PFSK-1 (cell line): ENCODE results near the gene EPHB6.

Experiments
- FOXP2 ChIP-seq: optimal IDR thresholded peaks from 2 replicates; pipeline ENCODE3; 2011; ENCODE audit warnings: borderline replicate concordance, control low read depth, inconsistent platforms; ENCODE audit not compliant: insufficient read depth; ENCODE audit errors: extremely low read length, extremely low read depth
- POLR2AphosphoS5 ChIP-seq: IDR thresholded peaks from 2 replicates; pipeline ENCODE4 v1.6.1; 2012; ENCODE audit warnings: low read depth, mild to moderate bottlenecking, control low read depth, low read length, moderate library complexity
- SIN3A ChIP-seq: IDR thresholded peaks from 2 replicates; pipeline ENCODE4 v1.6.1; 2012; ENCODE audit warnings: mild to moderate bottlenecking, low read length, moderate library complexity, borderline replicate concordance; ENCODE audit not compliant: insufficient read depth
- TAF1 ChIP-seq: IDR thresholded peaks from 2 replicates; pipeline ENCODE4 v1.6.1; 2012; ENCODE audit warnings: low read length, control low read depth, borderline replicate concordance; ENCODE audit not compliant: insufficient read depth
- TF ChIP-seq, protein P1 (sequence below), 2 experiments: IDR thresholded peaks; 2 replicates each; pipeline versions ENCODE4 v1.6.1 to v1.8.0; 2011 to 2012; ENCODE audit warnings: low read depth in 2 of 2, low read length in 2 of 2, control low read depth in 1 of 2, inconsistent platforms in 1 of 2, mild to moderate bottlenecking in 1 of 2, moderate library complexity in 1 of 2; ENCODE audit not compliant: insufficient read depth in 1 of 2

The EPHB6 gene

GRCh38 chr7:142897691-142898090 is 42.8 kb downstream of the EPHB6 start:
- TF ChIP-seq FOXP2: no peak
- no peak for TF ChIP-seq TAF1
- no peak for TF ChIP-seq SIN3A
- TF ChIP-seq, protein P1, sequence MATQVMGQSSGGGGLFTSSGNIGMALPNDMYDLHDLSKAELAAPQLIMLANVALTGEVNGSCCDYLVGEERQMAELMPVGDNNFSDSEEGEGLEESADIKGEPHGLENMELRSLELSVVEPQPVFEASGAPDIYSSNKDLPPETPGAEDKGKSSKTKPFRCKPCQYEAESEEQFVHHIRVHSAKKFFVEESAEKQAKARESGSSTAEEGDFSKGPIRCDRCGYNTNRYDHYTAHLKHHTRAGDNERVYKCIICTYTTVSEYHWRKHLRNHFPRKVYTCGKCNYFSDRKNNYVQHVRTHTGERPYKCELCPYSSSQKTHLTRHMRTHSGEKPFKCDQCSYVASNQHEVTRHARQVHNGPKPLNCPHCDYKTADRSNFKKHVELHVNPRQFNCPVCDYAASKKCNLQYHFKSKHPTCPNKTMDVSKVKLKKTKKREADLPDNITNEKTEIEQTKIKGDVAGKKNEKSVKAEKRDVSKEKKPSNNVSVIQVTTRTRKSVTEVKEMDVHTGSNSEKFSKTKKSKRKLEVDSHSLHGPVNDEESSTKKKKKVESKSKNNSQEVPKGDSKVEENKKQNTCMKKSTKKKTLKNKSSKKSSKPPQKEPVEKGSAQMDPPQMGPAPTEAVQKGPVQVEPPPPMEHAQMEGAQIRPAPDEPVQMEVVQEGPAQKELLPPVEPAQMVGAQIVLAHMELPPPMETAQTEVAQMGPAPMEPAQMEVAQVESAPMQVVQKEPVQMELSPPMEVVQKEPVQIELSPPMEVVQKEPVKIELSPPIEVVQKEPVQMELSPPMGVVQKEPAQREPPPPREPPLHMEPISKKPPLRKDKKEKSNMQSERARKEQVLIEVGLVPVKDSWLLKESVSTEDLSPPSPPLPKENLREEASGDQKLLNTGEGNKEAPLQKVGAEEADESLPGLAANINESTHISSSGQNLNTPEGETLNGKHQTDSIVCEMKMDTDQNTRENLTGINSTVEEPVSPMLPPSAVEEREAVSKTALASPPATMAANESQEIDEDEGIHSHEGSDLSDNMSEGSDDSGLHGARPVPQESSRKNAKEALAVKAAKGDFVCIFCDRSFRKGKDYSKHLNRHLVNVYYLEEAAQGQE (IDR thresholded peaks at IDR 0.05; ENCODE audit: insufficient read depth in 1 of 2, low read depth in 2 of 2, low read length in 2 of 2): no peak
- TF ChIP-seq POLR2AphosphoS5: no peak

DNA sequence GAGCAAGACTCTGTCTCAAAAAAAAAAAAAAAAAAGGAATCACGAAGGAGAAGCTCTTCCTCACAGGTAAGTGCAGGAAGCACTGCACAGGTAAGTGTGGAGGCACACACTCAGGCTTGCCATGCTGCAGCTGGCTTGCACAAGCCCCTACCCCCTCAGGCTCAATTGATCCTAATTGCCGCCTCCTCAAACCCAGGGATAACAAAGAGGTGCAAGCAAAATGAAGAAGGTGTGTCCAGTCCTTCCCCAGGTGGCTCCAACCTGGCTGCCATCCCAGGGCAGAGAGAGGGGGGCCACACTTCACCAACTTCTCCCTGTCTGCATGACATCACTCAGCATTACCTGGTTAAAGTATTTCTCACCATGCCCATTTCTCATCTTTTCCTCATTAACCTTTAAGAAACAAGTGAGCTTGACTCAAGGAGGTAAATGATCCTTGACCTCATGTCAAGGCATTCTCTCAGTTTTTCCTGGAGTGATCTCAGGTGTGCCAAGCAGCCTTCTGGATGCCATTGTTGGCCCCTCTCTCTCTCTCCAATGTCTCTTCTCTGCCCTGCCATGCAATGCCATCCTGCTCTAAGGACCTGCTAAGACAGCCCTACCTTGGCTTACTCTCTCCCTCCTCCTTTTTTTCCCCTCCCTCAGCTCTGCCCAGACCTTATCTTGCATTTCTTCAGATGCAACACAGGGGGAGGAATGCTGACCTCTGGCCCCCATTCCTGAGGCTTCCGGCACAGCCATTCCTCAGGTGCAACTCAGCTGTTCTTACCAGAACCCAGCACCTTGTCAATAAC is 43.7 kb downstream of the EPHB6 start:
- TF ChIP-seq, protein P1 (IDR thresholded peaks at IDR 0.05; ENCODE audit: insufficient read depth in 1 of 2, low read depth in 2 of 2, low read length in 2 of 2): no peak
- TF ChIP-seq FOXP2 (no peak), SIN3A (no peak), TAF1 (no peak), POLR2AphosphoS5 (no peak)

GRCh38 chr7:142899661-142900060 is 44.8 kb downstream of the EPHB6 start:
- no peak for TF ChIP-seq TAF1

GRCh38 chr7:142901426-142902259 is 46.8 kb downstream of the EPHB6 start:
- TF ChIP-seq TAF1 (no peak), POLR2AphosphoS5 (no peak), FOXP2 (no peak), SIN3A (no peak)
- TF ChIP-seq, protein P1 (IDR thresholded peaks at IDR 0.05; ENCODE audit: insufficient read depth in 1 of 2, low read depth in 2 of 2, low read length in 2 of 2): no peak

DNA sequence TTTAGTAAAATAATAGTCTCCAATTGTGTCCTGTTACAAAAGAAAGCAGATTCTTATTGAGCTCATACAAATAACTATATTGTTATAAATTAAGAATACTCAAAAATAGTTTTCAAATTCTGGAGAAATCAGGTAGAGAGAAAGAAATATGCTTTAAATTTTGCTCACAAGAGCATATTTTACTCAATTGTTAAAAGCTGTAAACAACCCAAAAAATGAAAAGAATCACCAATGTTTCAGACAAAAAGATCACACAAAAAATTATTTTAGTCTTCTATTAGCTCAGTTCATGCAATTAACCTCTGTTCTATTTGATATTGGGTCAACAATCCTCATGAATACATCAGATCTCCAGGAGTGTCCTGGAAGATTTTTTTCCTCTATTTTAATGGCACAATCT is 49.3 kb downstream of the EPHB6 start:
- no peak for TF ChIP-seq SIN3A
- TF ChIP-seq, protein P1 (IDR thresholded peaks at IDR 0.05; ENCODE audit: insufficient read depth in 1 of 2, low read depth in 2 of 2, low read length in 2 of 2): no peak
- TF ChIP-seq TAF1: no peak
- no peak for TF ChIP-seq FOXP2
- no peak for TF ChIP-seq POLR2AphosphoS5
